GM10266 (cell line): ENCODE results near the gene SORD.

Experiments used
- DNase-seq: peaks from one replicate; pipeline ENCODE4 v3.0.0; 2012; ENCODE audit errors: extremely low spot score
- TF ChIP-seq, protein P1 (sequence below): IDR thresholded peaks from 2 replicates; pipeline ENCODE4 v1.5.1; 2012; ENCODE audit warnings: mild to moderate bottlenecking, low read depth; ENCODE audit not compliant: control insufficient read depth, insufficient read depth; ENCODE audit errors: missing control alignments

SORD gene

DNA sequence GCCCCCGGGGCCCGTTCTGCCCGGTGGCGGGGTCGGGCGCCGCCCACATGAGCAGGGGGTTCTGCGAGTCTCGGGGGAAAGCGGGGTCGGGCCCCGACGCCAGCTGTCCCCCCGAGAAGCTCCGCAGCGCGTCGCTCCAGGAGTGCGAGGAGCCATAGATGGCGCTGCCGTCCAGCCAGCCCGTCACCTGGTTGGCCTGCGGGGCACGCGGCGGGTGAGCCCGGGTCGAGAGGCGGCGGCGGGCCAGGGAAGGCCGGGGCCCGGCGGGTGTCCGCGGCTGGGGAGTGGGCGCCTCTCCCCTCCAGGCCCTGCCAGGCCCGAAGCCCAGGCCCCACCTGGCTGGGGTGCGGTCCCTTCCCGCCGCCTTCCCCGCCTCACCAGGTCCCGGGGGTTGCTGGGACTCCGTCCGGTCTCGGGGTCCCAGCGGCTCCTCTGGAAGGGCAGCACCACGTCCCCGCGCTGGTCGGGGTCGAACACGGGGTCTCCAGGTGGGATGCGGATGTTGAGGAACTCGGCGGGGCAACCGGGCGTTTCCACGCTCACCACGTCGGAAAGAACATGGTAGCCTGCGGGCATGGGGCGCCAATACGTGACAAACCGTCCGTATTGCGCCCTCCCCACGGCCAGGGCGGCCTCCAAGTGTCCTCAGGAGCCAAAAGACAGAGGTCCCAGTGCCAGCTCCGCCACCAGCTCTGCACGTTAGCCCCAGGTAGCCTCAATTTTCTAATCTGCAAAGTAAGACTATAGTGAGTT lies 88.6 kb downstream of the SORD start:
- TF ChIP-seq, protein P1, sequence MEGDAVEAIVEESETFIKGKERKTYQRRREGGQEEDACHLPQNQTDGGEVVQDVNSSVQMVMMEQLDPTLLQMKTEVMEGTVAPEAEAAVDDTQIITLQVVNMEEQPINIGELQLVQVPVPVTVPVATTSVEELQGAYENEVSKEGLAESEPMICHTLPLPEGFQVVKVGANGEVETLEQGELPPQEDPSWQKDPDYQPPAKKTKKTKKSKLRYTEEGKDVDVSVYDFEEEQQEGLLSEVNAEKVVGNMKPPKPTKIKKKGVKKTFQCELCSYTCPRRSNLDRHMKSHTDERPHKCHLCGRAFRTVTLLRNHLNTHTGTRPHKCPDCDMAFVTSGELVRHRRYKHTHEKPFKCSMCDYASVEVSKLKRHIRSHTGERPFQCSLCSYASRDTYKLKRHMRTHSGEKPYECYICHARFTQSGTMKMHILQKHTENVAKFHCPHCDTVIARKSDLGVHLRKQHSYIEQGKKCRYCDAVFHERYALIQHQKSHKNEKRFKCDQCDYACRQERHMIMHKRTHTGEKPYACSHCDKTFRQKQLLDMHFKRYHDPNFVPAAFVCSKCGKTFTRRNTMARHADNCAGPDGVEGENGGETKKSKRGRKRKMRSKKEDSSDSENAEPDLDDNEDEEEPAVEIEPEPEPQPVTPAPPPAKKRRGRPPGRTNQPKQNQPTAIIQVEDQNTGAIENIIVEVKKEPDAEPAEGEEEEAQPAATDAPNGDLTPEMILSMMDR = no peak
- no peak for DNase-seq

DNA sequence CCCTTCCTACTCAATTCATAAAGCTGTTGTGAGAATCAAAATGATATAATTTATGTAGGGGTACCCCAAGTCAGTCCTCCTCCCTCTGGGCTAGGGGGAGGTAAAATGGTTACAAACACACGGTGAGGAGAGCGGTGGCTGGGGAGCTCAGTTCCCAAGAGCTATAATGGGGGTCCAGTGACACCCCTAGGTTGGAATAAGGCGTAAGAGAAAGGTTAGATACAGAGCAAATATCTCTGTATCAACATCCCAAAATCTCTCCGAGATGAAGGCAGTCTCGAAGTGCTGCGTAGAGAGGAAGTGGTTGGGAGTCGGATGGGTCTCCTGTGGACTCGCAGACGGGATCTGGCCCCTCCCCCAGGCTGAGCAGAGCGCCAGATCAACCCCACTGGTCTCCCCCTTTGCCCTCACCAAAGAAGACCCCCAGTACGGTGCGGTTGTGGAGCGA lies 89.2 kb downstream of the SORD start:
- TF ChIP-seq, protein P1 = no peak
- DNase-seq = peak; percentile 45

DNA sequence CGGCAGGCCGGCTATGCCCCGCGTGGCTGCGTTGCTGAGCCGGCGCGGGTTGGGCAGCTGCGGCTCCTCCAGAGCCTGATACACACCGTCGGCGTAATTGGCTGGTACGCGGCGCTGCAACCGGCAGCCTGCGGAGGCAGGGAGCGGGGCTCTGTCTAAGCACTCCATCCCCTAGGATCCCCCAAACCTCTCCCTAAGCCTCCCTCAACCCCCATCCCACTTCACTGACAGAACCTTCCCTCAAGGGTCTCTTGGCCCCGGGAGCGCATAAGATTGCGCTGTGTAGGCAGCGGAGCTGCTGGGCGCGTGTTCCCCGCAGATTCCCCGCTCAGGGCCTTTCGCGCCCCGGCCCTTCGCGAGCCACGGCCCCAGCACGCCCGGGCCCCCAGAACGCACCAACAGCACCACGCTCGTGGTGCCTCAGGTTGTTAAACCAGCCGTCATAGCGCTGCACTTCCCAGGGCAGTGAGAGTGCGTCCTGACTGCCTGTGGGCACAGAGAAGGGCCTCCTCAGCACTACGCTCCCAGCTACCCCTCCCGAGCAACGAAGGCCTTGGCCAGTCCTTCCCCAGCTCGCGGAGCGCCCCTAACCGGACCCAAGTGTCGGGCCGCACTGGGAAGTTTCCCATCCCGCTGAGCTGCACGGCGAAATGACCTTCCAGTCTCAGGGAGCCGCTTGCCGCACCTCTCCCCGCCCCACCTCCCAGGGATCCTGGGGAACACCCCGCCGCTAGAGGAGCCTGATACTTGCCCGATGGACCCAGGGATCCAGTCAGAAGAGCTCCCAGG lies 89.8 kb downstream of the SORD start:
- TF ChIP-seq, protein P1 = no peak
- DNase-seq = peak; percentile 30

DNA sequence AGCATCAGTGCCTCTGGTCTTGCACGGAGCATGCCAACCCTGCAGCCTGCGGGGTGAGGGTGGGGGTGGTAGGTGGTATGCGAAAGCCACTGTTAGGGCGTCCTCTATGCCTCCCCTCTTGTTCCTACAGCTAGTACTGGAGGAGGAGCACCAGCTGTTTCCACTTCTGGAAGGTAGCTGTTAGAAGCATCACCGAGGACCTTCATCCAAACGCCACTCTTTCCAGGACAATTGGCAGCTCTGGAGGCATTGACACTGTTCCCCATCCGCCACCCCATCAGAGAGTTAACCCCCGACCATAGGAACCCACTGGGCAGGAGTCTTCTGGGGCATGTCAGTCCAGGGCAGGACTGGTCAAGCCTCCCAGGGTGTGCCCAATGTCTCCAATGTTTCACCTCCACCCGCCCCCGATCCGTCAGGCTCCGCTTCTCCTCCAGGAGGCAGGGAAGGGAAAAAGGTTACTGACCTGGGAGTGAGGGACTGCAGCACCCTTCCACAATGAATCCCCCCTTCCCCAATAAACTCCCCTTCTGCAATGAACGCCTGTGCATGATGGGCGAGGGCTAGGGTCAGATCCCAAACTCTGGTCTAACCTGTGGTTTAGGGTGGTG lies 90.5 kb downstream of the SORD start:
- TF ChIP-seq, protein P1 = no peak
- DNase-seq = peak; percentile 38

DNA sequence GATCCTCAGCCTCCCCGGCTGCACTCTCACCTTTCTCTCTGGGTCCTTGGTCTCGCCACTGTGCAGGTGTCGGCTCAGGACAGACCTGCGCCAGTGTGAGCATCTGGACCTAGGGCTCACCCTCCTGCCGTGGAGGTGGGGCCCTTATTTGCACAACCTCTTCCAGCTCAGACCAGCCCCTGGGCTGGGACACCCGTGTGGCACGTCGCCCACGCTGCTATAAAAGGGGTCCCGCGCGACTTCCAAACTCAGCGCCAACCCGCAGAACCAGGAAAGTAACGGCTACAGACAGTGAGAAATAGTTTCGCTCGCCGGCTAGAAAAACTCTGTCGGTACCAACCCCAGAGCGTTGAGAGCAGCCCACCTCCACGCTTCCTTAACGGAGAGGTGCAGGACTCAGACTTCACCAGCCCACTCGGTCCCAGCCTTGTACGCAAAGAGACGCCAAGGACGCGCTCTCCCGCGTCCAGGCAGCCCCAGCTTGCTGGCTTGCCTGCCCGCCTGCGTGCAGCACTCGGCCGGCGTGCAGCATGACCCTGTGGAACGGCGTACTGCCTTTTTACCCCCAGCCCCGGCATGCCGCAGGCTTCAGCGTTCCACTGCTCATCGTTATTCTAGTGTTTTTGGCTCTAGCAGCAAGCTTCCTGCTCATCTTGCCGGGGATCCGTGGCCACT lies 91.2 kb downstream of the SORD start, which contains the start of the genes DUOX2 and DUOXA2:
Gene DUOX2 (minus strand): TSS at position 97 of the 675 bp plus-strand sequence. CDS start 761 bp downstream, outside the sequence.
Gene DUOXA2 (plus strand): TSS at position 251 of the 675 bp plus-strand sequence. CDS start 280 bp downstream, at position 531.
- TF ChIP-seq, protein P1 = no peak
- no peak for DNase-seq

DNA sequence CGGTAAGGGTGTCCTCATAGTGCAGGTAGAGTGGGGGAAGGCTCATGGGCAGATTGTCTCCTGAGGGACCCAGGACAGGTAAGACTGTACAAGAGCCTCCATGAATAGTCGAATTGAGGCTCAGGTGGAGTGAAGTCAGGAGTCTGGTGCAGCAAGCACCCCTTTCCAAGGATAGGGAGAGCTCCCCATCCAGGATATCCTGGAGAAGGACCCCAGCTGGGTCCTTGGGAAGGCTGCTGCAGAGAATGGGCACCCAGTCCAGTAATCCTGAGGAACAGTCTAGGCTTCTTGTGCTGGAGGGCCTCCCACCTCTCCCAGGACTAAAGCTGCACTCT lies 91.7 kb downstream of the SORD start:
- TF ChIP-seq, protein P1 = no peak
- DNase-seq = no peak
